Activated CD4-positive, alpha-beta T cell treated with anti-CD3 and anti-CD28 coated beads, Interleukin-2, Interleukin-4, amounts not matched to agents 100 ng/mL and 50 ng/mL, durations not matched to agents 16 hours and 8 hours (primary cell): ENCODE data around the gene VPS8.
"Not testable (repeated sequence)": the region's sequence is repeated elsewhere in the genome, so short reads cannot be mapped to it uniquely, and the experiment has no call there.

ENCODE experiments used
- DNase-seq: peaks from one replicate; pipeline ENCODE4 v3.0.0-alpha.2; 2020; ENCODE audit warnings: low spot score

Gene VPS8

GRCh38 chr3:184918750-184919149 lies 106.8 kb downstream of the VPS8 start:
- DNase-seq: no peak

- no peak for DNase-seq
These were observed 107.7 kb downstream of the VPS8 start for GRCh38 chr3:184919651-184920050.

- no peak for DNase-seq
These were observed 112.6 kb downstream of the VPS8 start for GRCh38 chr3:184924547-184924946.

GRCh38 chr3:184927796-184928315 lies 115.9 kb downstream of the VPS8 start:
- no peak for DNase-seq

GRCh38 chr3:184932777-184933176 lies 120.8 kb downstream of the VPS8 start:
- DNase-seq: no peak

- DNase-seq: no peak
These were observed 125.6 kb downstream of the VPS8 start for GRCh38 chr3:184937611-184938010.

GRCh38 chr3:184941408-184941807 lies 129.4 kb downstream of the VPS8 start:
- no peak for DNase-seq

GRCh38 chr3:184942735-184943134 lies 130.8 kb downstream of the VPS8 start:
- DNase-seq: no peak

GRCh38 chr3:184944241-184944640 lies 132.3 kb downstream of the VPS8 start:
- DNase-seq: no peak

- DNase-seq: no peak
These were observed 134.1 kb downstream of the VPS8 start for GRCh38 chr3:184945886-184946625.

- no peak for DNase-seq
These were observed 135.0 kb downstream of the VPS8 start for GRCh38 chr3:184946917-184947316.

- no peak for DNase-seq
These were observed 137.4 kb downstream of the VPS8 start for GRCh38 chr3:184949251-184949965.

- not testable (repeated sequence) for DNase-seq
These were observed 138.8 kb downstream of the VPS8 start for GRCh38 chr3:184950816-184951215.

GRCh38 chr3:184952671-184953070 lies 140.7 kb downstream of the VPS8 start:
- DNase-seq: no peak

- DNase-seq: no peak
These were observed 141.4 kb downstream of the VPS8 start for GRCh38 chr3:184953401-184953800.

- DNase-seq: no peak
These were observed 142.3 kb downstream of the VPS8 start for GRCh38 chr3:184954251-184954650.

- DNase-seq: not testable (repeated sequence)
These were observed 142.9 kb downstream of the VPS8 start for GRCh38 chr3:184954851-184955250.

- DNase-seq: no peak
These were observed 153.9 kb downstream of the VPS8 start for GRCh38 chr3:184965639-184966430.

GRCh38 chr3:184968115-184968514 lies 156.1 kb downstream of the VPS8 start:
- DNase-seq: no peak

GRCh38 chr3:184970186-184970585 lies 158.2 kb downstream of the VPS8 start:
- DNase-seq: no peak

GRCh38 chr3:184977796-184978195 lies 165.8 kb downstream of the VPS8 start:
- DNase-seq: no peak

- no peak for DNase-seq
These were observed 169.1 kb downstream of the VPS8 start for GRCh38 chr3:184981071-184981470.

- DNase-seq: no peak
These were observed 170.1 kb downstream of the VPS8 start for GRCh38 chr3:184982076-184982475.
